Left renal cortex interstitium (tissue), 4 donors: ENCODE data around the gene PANK4. TPM values are rescaled to one million over a fixed set of nuclear protein-coding genes. Genes with fewer than 3 reads are reported as not detected.
"Not testable (repeated sequence)": the region's sequence is repeated elsewhere in the genome, so short reads cannot be mapped to it uniquely, and the experiment has no call there.

ENCODE experiments used
- DNase-seq, 4 donors: peaks; one replicate each; pipeline ENCODE4 v3.0.0-alpha.2; 2013; ENCODE audit warnings: low read depth in 4 of 4, low spot score in 2 of 4, missing footprints in 1 of 4
- polyA plus RNA-seq, 4 donors: library from polyadenylated mRNA; unstranded; fragments of 120-200 nt; gene quantifications; one replicate each; pipeline ENCODE4 v1.2.1, GENCODE V29; 2013; ENCODE audit not compliant: insufficient read length in 4 of 4

PANK4 gene
- polyA plus RNA-seq, 4 donors, result 24.8 to 34.0 (median 29.0) TPM

- DNase-seq, result peak in 2 of 4 donors; percentile 41 to 65
These were observed 58.3 kb downstream of the PANK4 start for GRCh38 chr1:2468041-2468472.

GRCh38 chr1:2466958-2467554 is 59.3 kb downstream of the PANK4 start:
- DNase-seq, result no peak

GRCh38 chr1:2466270-2466665 is 60.1 kb downstream of the PANK4 start:
- no peak for DNase-seq

GRCh38 chr1:2465371-2466269 is 60.8 kb downstream of the PANK4 start:
- DNase-seq, result no peak

GRCh38 chr1:2463396-2463795 is 63.0 kb downstream of the PANK4 start:
- no peak for DNase-seq

- no peak for DNase-seq
These were observed 63.6 kb downstream of the PANK4 start for GRCh38 chr1:2462819-2463218.

- DNase-seq, result no peak
These were observed 65.2 kb downstream of the PANK4 start for GRCh38 chr1:2460996-2461751.

- DNase-seq, result no peak
These were observed 66.2 kb downstream of the PANK4 start for GRCh38 chr1:2460203-2460602.

GRCh38 chr1:2459757-2460156 is 66.6 kb downstream of the PANK4 start:
- DNase-seq, result no peak

GRCh38 chr1:2459102-2459753 is 67.2 kb downstream of the PANK4 start:
- DNase-seq, result not testable (repeated sequence)

GRCh38 chr1:2458687-2459086 is 67.7 kb downstream of the PANK4 start:
- no peak for DNase-seq

Other genes starting within 250 kb of the PANK4 start
- 10 to 100 TPM in 3 of 4 donors, 1 to 10 TPM in 1; 9.3 to 21.2 (median 16.6) TPM for gene MORN1, start 135.0 kb downstream of the PANK4 start, polyA plus RNA-seq
- 100 to 1,000 TPM; 108 to 124 (median 121) TPM for gene RER1, start 134.8 kb downstream of the PANK4 start, polyA plus RNA-seq
- 10 to 100 TPM; 20.3 to 31.1 (median 27.1) TPM for gene PEX10, start 114.0 kb downstream of the PANK4 start, polyA plus RNA-seq
- 1 to 10 TPM; 1.2 to 2.1 (median 1.5) TPM for gene PLCH2, start 50.3 kb downstream of the PANK4 start, polyA plus RNA-seq
- gene HES5, start 3.7 kb upstream of the PANK4 start, polyA plus RNA-seq, result under 1 TPM; 0.24 to 0.65 (median 0.55) TPM
- gene TNFRSF14, start 29.8 kb upstream of the PANK4 start, polyA plus RNA-seq, result 10 to 100 TPM; 20.4 to 27.7 (median 22.5) TPM
- 10 to 100 TPM; 37.4 to 50.0 (median 43.5) TPM for gene PRXL2B, start 60.2 kb upstream of the PANK4 start, polyA plus RNA-seq
- 1 to 10 TPM; 2.5 to 5.7 (median 2.9) TPM for gene MMEL1, start 106.4 kb upstream of the PANK4 start, polyA plus RNA-seq